ENCODE results near the gene CRYGS.

GRCh38 chr3:186538779-186539178, 5.4 kb downstream of the CRYGS start:
- TF ChIP-seq EZH2 (IDR thresholded peaks at IDR 0.05; ENCODE audit: insufficient read depth, low read length) = no peak
- TF ChIP-seq CTCF (IDR thresholded peaks at IDR 0.05; ENCODE audit: insufficient read depth, low read depth, low read length) = no peak
